Activated T-cell treated with anti-CD3 and anti-CD28 coated beads for 4 hours (primary cell): Measurements from ENCODE around the gene SORCS1.

Source experiments
- DNase-seq: peaks from one replicate; pipeline ENCODE4 v3.0.0-alpha.2; 2020

SORCS1 gene

GRCh38 chr10:106643473-106643872 is 521.0 kb downstream of the SORCS1 start:
- no peak for DNase-seq

GRCh38 chr10:106637873-106638272 is 526.6 kb downstream of the SORCS1 start:
- DNase-seq = no peak

GRCh38 chr10:106636766-106637491 is 527.6 kb downstream of the SORCS1 start:
- DNase-seq = no peak

- no peak for DNase-seq
Measured at GRCh38 chr10:106635947-106636346, 528.6 kb downstream of the SORCS1 start.

- DNase-seq = no peak
Measured at GRCh38 chr10:106631016-106631702, 533.3 kb downstream of the SORCS1 start.

GRCh38 chr10:106626371-106626770 is 538.1 kb downstream of the SORCS1 start:
- DNase-seq = no peak

GRCh38 chr10:106625751-106626150 is 538.8 kb downstream of the SORCS1 start:
- DNase-seq = no peak

- DNase-seq = no peak
Measured at GRCh38 chr10:106619346-106619745, 545.2 kb downstream of the SORCS1 start.

- DNase-seq = no peak
Measured at GRCh38 chr10:106618646-106619045, 545.9 kb downstream of the SORCS1 start.

GRCh38 chr10:106615081-106615480 is 549.4 kb downstream of the SORCS1 start:
- DNase-seq = no peak

GRCh38 chr10:106614293-106614692 is 550.2 kb downstream of the SORCS1 start:
- no peak for DNase-seq

- no peak for DNase-seq
Measured at GRCh38 chr10:106612381-106612780, 552.1 kb downstream of the SORCS1 start.

GRCh38 chr10:106609470-106610266 is 554.8 kb downstream of the SORCS1 start:
- DNase-seq = no peak

GRCh38 chr10:106608066-106608465 is 556.4 kb downstream of the SORCS1 start:
- DNase-seq = no peak

GRCh38 chr10:106595281-106595680 is 569.2 kb downstream of the SORCS1 start:
- no peak for DNase-seq

- DNase-seq = no peak
Measured at GRCh38 chr10:106593876-106594275, 570.6 kb downstream of the SORCS1 start.

GRCh38 chr10:106592396-106592795 is 572.1 kb downstream of the SORCS1 start:
- DNase-seq = no peak

GRCh38 chr10:106582291-106582690 is 582.2 kb downstream of the SORCS1 start:
- DNase-seq = no peak

- DNase-seq = no peak
Measured at GRCh38 chr10:106577756-106578155, 586.8 kb downstream of the SORCS1 start.

GRCh38 chr10:106577266-106577665 is 587.2 kb downstream of the SORCS1 start:
- no peak for DNase-seq

GRCh38 chr10:106576534-106576933 is 588.0 kb downstream of the SORCS1 start:
- no peak for DNase-seq

GRCh38 chr10:106573106-106573505 is 591.4 kb downstream of the SORCS1 start:
- no peak for DNase-seq

- DNase-seq = no peak
Measured at GRCh38 chr10:106571192-106571946, 593.1 kb downstream of the SORCS1 start.
